IPS-NIHi7 (cell line): ENCODE data around the gene HPS1.
"Not testable (repeated sequence)": the region's sequence is repeated elsewhere in the genome, so short reads cannot be mapped to it uniquely, and the experiment has no call there.

Experiments
- DNase-seq: peaks from one replicate; pipeline ENCODE4 v3.0.0; 2012; ENCODE audit warnings: mixed read lengths; ENCODE audit errors: extremely low spot score

The HPS1 gene

GRCh38 chr10:98389398-98389797 lies 57.3 kb downstream of the HPS1 start:
- no peak for DNase-seq

GRCh38 chr10:98388101-98388655 lies 58.6 kb downstream of the HPS1 start:
- DNase-seq, result peak; percentile 55

GRCh38 chr10:98384531-98385133 lies 62.1 kb downstream of the HPS1 start:
- no peak for DNase-seq

DNA sequence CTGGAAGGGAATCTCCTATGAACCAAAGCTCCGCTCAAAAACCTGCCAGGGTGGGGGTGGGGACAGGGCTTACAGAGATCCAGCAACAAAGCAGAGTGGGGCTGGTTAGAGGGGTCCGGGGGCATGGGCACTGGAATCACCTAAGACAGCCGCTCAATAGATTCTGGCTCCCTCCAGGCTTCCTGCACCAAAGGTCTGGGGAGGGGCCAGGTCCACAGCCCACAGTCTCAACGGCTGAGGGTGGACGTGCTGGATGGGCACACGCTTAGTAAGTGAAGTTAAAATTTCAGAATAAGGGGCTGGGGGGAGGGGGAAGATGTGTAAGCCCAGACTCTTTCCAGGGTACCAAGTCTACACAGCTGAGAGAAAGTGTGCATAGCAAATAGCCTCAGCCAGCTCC lies 62.9 kb downstream of the HPS1 start:
- DNase-seq, result no peak

GRCh38 chr10:98383134-98383667 lies 63.5 kb downstream of the HPS1 start:
- not testable (repeated sequence) for DNase-seq

DNA sequence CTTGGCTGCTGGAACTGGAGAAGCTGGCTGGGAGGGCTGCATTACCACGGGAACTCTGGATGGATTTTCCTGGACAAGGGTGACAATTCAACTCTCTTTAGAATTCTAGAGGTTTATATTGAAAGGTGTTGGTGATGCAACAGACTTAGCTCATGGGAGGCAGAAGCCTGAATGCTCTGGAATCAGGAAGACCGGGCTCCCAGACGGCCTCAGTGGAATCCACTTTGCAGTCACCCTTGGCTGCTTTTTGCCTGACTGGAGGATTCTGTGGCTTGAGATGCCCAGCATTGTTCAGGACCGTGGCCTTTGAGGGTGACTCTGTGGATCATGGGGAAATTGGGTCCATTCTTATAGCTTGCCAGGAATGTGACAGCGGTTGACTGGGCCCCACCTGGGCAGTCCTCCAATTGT lies 64.0 kb downstream of the HPS1 start:
- DNase-seq, result no peak

GRCh38 chr10:98380493-98381339 lies 66.0 kb downstream of the HPS1 start:
- no peak for DNase-seq

DNA sequence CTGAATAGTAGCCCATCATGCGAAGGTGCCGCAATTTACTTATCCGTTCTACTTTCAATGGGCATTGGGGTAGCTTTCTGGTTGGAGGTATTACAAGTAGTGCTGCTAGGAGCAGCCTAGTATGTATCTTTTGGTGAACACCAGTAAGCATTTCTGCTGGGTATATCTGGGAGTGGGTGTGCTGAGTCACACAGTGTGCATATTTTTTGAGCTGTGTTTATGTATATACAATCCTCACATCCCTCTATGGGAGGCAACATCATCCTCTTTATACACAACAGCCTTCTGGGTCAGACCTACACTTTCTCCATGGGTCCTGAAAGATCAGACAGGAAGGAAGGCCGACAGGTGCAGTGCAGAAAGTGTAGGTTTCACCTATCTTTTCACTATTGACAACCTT lies 68.0 kb downstream of the HPS1 start:
- DNase-seq, result no peak

DNA sequence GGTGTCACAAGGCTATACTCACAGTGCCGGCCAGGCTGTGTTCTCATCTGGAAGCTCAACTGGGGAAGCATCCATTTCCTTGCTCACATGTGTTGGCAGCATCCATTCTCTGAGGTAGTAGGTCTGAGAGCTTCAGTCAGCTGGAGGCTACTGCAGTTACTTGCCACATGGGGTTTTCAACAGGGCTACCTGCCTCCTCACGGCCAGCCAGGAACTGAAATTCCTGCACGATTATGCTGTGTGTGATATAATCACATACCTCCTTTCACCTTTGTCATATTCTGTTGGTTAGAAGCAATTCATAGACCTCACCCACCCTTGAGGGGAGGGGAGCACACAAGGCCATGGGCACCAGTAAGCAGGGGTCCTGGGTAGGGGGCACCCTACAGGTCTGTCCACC lies 69.2 kb downstream of the HPS1 start:
- no peak for DNase-seq

- DNase-seq, result no peak
Measured at GRCh38 chr10:98377001-98377400, 69.7 kb downstream of the HPS1 start.

DNA sequence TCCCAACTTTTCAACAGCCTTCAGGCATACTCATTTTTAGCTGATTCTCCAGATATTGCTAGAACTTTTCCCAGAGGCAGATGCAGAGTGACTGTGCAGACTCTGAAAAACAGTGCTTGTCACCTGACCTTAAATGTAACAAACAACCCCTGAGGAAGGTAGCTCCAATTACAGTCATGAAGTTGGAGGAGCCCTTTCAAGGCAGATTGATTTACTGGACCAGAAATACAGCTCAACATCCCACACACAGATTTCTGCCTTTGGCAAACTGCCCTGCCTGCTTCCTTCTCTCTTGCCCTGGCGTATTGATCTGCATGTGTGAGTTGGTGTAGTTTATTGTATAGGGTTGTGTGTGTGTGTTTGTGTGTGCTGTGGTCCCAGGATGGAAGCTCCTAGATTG lies 70.2 kb downstream of the HPS1 start:
- DNase-seq, result no peak

GRCh38 chr10:98374217-98374985 lies 72.3 kb downstream of the HPS1 start:
- DNase-seq, result no peak

- DNase-seq, result no peak
Measured at GRCh38 chr10:98373260-98374040, 73.3 kb downstream of the HPS1 start.

GRCh38 chr10:98370831-98371820 lies 75.6 kb downstream of the HPS1 start:
- DNase-seq, result no peak

DNA sequence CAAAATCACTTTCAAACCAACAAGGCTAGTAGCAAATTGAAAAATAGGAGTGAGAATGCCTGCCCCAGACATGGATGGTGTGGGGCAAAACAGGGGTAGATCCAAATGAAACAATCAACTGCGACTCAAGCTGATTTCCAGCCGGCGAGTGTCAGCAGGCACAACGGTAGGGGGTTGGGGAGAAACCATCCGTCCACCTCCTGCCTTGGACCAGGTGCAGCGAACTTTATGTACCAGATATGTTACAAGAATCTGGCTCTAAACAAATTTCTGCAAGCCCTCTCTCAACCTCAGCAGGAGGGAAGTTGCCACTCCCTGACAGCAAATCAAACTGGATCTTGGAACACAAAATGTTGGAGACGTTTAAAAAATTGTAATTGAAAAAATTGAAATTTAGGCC lies 76.9 kb downstream of the HPS1 start:
- DNase-seq, result no peak

DNA sequence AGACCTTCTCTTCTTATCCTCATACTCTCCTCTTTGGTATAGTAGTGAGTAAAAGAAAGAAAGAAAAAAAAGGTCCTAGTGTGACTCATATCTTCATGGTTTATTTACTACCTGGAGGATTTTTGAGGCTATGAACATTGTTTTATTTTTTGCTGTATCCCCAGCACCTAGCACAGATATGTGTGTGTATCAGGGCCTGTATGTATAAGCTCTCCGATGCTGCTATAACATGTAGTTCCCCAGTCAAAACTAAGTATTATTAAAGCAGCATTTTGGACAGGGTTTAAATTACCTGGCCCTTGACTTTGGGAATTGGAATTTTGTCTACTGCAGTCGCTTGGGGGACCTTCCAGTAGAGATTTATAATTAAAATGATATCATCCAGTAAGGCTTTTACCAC lies 78.1 kb downstream of the HPS1 start:
- DNase-seq, result no peak

- DNase-seq, result no peak
Measured at GRCh38 chr10:98367604-98368451, 78.9 kb downstream of the HPS1 start.
